Panc1 (cell line): Measurements from ENCODE around the gene PTPRO.

Source experiments
- POLR2AphosphoS5 ChIP-seq: IDR thresholded peaks from 2 replicates; pipeline ENCODE4 v1.6.1; 2012; ENCODE audit warnings: mild to moderate bottlenecking, low read depth, low read length, moderate library complexity
- TF ChIP-seq, protein P1 (sequence below): fragments of 450-650 bp; IDR thresholded peaks from 2 replicates; pipeline ENCODE4 v1.5.1; 2017; ENCODE audit warnings: mild to moderate bottlenecking

DNA sequence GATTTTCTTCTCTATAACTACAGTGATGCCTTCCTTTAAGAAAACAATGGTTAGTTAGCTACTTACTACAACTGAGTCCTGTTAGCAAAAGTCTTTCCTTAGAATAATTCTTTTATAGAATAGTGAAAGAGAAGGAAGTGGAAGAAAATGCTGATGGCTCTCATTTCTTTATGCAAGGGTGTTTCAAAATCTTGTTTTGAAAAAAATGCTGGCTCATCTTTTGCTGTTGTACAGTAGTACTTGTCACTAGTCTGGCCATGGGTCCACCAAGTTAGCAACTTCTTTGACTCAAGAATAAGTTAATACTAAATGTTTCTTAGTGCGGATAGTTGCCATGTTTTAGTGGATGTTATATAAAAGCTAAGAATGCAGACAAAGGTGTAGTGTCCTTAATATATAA lies 225.4 kb downstream of the PTPRO start:
- TF ChIP-seq, protein P1, sequence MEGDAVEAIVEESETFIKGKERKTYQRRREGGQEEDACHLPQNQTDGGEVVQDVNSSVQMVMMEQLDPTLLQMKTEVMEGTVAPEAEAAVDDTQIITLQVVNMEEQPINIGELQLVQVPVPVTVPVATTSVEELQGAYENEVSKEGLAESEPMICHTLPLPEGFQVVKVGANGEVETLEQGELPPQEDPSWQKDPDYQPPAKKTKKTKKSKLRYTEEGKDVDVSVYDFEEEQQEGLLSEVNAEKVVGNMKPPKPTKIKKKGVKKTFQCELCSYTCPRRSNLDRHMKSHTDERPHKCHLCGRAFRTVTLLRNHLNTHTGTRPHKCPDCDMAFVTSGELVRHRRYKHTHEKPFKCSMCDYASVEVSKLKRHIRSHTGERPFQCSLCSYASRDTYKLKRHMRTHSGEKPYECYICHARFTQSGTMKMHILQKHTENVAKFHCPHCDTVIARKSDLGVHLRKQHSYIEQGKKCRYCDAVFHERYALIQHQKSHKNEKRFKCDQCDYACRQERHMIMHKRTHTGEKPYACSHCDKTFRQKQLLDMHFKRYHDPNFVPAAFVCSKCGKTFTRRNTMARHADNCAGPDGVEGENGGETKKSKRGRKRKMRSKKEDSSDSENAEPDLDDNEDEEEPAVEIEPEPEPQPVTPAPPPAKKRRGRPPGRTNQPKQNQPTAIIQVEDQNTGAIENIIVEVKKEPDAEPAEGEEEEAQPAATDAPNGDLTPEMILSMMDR, result no peak
- no peak for TF ChIP-seq POLR2AphosphoS5
